G401.6 (cell line): ENCODE measurements around the gene CTDP1.

Experiments used
- FAIRE-seq: peaks from 2 replicates; lab custom pipeline; 2012; peaks lifted over from hg19 to GRCh38; lab: Jason Lieb, UNC

Gene CTDP1

GRCh38 chr18:79644006-79644665, 35.5 kb upstream of the CTDP1 start:
- FAIRE-seq = no peak

DNA sequence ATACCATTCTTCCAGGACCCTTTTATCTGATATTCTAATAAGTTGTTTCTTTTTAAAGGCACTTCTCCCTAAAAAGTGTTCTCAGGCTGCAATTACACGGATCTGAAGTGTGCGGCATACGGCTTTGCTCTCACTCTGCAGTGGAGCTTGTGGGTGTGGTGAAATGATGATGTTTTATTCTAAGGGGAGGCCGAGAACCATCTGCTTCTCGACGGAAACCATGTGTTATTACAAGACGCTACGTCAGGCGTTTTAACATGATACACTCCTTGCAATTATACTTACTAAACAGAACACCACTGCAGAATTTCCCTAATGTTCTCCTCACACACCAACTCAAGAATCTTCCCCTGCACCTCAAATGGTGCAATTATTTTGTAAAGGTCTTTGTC, 34.9 kb upstream of the CTDP1 start:
- FAIRE-seq = no peak

DNA sequence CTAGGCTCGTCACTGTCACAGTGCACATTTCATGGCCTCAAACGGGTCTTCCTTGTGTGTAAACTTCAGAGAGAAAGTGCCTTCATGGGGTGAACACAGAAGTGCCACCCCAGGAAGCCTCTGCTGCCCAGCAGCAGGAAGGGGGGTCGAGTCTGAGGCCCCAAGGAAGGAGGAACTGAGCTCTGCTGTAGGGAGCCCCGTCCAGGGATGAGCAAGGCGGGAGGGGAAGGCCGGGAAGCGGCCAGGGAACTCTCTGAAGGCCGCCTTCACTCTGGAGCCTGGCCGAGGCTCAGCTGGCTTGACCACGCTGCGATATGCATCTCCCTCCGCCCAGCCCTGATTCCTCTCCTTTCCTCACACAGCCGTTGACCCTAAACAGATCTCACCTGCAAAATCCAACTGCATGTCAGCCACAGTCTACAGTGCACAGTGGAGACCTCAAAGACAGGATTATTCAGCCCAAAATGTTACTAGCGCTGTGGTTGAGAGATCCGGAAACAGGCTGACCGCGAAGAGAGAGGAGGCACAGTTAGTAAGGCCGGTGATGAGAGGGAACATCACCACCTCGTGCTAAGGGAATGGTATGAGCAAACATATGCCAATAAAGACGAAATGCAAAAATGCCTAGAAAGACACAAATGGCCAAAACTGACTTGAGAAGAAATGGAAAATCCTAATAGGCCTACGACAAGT, 34.2 kb upstream of the CTDP1 start:
- FAIRE-seq = no peak

- FAIRE-seq = no peak
Observed at GRCh38 chr18:79647307-79647706, 32.3 kb upstream of the CTDP1 start.

DNA sequence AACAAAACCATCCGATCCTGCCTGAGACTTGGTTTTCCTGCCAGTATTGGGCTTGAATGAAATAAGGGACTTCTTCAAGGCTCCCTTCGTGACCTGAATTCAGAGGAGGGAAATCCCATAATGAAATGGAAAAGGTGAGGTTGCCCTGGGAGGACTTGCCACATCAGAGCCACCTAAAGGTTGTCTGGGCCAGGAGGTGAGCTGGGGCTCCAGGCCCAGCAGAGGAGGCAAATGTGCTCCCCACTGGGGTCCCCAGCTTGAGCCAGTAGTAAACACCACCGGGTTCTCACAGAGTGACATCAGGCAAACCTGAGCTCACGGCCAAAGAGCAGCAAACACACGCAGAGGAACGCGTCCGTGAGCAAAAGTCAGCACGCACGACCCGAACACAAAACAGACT, 28.6 kb upstream of the CTDP1 start:
- no peak for FAIRE-seq

GRCh38 chr18:79657342-79657996, 22.1 kb upstream of the CTDP1 start:
- FAIRE-seq = no peak

- no peak for FAIRE-seq
Observed at GRCh38 chr18:79658366-79658765, 21.2 kb upstream of the CTDP1 start.

GRCh38 chr18:79659733-79660132, 19.9 kb upstream of the CTDP1 start:
- FAIRE-seq = no peak

GRCh38 chr18:79662034-79662433, 17.6 kb upstream of the CTDP1 start:
- no peak for FAIRE-seq

DNA sequence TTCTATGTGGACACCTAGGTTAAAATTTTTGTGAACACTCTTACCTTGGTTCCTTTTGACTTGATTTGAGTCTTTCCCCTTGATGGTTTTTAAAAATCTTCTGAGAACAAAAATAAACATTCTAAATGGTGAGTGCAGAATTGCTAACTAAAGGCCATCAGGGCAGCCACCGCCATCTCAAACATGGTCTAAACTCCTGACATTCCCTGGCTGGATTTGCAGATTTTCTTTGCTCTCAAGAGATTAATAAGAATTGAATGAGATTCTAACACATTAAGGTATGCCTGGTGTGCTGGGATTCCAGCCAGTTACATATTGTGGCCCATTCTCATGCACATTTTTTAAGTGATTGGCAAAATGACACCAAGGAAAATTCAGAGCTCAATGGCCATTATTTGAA, 17.2 kb upstream of the CTDP1 start:
- FAIRE-seq = no peak

GRCh38 chr18:79664525-79665125, 15.0 kb upstream of the CTDP1 start:
- FAIRE-seq = no peak

GRCh38 chr18:79668203-79668602, 11.4 kb upstream of the CTDP1 start:
- FAIRE-seq = no peak

DNA sequence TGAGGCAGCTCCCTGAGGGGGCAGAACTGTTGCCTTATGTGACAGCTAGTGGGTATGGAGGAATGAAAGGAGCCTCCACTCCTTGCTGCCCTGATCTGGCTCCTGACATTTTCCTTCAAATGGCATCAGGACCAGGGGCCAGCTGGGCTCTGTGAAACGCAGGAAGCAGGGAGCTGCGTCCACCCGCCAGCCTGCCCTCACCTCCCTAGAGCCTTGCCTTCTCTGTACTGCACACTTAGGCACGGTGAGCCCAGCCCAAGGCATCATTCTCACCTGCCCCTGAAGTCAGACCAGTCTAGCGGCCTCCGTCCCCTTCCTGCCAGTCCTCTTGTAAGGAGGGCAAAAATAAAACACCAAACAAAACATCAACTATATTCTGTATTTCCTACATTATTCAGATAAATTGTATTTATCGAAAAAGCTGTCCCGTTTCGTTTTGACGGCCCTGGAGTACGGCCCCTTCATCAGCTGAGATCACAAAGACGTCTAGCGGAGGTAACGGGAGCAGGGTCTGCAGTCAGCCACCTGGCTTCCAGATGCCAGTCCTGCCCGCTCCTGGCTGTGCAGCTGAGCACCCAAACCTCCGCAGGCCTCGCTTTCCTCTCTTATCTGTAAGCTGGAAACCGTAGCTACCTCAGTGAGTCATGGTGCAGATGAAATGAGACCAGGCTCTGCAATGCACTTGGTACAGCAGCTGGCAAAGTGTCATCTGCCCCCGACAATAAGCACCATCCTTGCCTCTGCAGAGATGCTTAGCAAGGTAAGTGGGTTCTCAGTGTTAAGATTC, 6.9 kb upstream of the CTDP1 start:
- no peak for FAIRE-seq

DNA sequence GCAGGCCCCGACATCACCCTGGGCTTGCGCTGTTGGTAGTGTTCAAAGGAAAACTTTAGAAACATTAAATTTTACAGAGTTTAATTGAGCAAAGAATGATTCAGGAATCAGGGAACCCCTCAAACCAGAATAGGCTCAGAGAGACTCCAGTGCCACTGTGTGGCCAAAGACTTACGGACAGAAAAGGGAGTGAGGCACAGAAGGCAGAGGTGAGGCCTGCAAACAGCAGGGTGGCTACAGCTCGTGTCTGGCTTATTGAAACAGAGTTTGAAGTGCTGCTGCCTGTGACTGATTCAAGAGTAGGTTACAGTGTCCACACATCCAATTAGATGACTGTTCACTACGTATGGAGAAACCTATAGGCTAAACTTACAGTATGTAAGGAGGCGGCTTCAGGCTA, 2.4 kb upstream of the CTDP1 start:
- no peak for FAIRE-seq

DNA sequence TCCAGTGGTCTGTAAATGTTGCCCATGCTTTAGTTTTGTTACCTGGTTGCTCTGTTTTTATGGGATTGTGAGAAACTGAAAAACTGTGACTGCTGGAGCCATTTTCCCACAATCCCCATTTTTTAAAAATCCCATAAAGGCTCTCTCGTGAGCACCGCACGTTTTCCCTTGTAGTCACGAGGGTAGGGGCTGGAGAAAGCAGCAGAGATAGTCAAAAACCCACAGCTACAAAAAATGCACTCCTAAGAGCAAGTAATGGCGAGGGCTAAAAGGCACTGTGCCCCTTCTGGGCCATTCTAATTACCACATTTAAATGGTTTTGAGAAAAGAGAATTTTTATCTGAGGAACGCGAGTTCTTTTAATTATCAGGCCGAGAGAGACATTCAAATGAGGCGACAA, 1.8 kb upstream of the CTDP1 start:
- no peak for FAIRE-seq

- peak; percentile 96 for FAIRE-seq
Observed at GRCh38 chr18:79678665-79679551, 695 bp upstream of the CTDP1 start.

DNA sequence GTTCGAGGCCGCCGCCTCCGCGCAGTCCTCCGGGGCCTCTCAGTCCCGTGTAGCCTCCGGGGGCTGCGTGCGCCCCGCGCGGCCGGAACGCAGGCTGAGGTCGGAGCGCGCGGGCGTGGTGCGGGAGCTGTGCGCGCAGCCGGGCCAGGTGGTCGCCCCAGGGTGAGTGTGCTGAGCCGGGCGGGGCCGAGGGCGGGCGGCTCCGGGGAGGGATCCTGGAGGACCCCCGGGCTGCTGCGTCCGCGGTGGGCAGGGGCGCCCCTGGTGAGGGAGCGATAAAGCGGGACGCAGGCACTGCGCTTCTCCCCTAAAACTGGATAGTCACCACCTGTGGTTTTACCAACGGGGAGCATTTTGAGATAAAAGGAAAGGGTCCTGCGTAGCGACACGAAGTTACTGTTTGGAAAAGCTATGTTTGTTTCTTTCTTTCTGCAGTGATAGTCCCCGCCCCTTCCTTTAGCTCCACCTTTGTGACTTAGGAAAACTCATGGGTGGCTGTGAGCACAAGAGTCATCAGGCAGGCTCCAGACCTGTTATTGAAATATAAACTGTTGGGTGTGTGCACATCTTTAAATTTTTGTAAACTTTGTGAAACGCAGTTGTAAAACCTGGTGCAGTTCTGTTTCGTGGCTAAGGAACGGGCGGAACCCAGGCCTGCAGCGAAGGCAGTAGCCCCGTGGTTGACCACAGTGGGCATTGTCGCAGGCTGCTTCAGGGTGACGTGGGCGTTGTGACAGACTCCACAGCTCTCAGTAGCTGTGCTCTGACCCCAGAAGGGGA, 687 bp downstream of the CTDP1 start:
- FAIRE-seq = no peak

- FAIRE-seq = no peak
Observed at GRCh38 chr18:79680891-79681339, 1.3 kb downstream of the CTDP1 start.

- no peak for FAIRE-seq
Observed at GRCh38 chr18:79681484-79682387, 2.1 kb downstream of the CTDP1 start.
